Suprapubic skin (tissue), 4 donors: ENCODE results near the gene SNCG. TPM values are rescaled to one million over a fixed set of nuclear protein-coding genes. Genes with fewer than 3 reads are reported as not detected.
A peak's percentile ranks its signal among the peaks of the same experiment; 100 is the strongest.
"Not testable (repeated sequence)": the region's sequence is repeated elsewhere in the genome, so short reads cannot be mapped to it uniquely, and the experiment has no call there.

ENCODE experiments used
- DNase-seq, 2 donors: peaks; one replicate each; pipeline ENCODE4 v3.0.0-alpha.2; 2019; ENCODE audit warnings: low spot score in 2 of 2
- H3K27ac ChIP-seq: fragments of 200-600 bp; sonication (generic); one replicate; pipeline ENCODE4 v1.5.1; 2019
- H3K27me3 ChIP-seq: fragments of 200-600 bp; sonication (generic); one replicate; pipeline ENCODE4 v1.5.1; 2019
- H3K36me3 ChIP-seq: fragments of 200-600 bp; sonication (generic); one replicate; pipeline ENCODE4 v1.5.1; 2019
- H3K4me1 ChIP-seq: fragments of 200-600 bp; sonication (generic); one replicate; pipeline ENCODE4 v1.5.1; 2019
- H3K4me3 ChIP-seq: fragments of 200-600 bp; sonication (generic); one replicate; pipeline ENCODE4 v1.5.1; 2019; ENCODE audit warnings: mild to moderate bottlenecking
- H3K9me3 ChIP-seq: fragments of 200-600 bp; sonication (generic); one replicate; pipeline ENCODE4 v1.5.1; 2019
- EP300 ChIP-seq: sonication (generic); formaldehyde crosslinking; IDR thresholded peaks from one replicate; pipeline ENCODE4 v1.6.1; 2017; ENCODE audit warnings: antibody characterized with exemption
- POLR2A ChIP-seq, 2 donors: fragments of 450-650 bp; IDR thresholded peaks; one replicate each; pipeline ENCODE4 v1.6.1; 2017; ENCODE audit warnings: antibody characterized with exemption in 2 of 2, mild to moderate bottlenecking in 2 of 2, moderate library complexity in 2 of 2
- POLR2AphosphoS5 ChIP-seq, 3 donors: sonication (generic); formaldehyde crosslinking; IDR thresholded peaks; one replicate each; pipeline ENCODE4 v1.6.1; 2017; ENCODE audit warnings: antibody characterized with exemption in 3 of 3
- WGBS: methylation state at CpG from one replicate; pipeline ENCODE4 v1.1.5; 2018; 5-methylcytosine and 5-hydroxymethylcytosine counted together
- total RNA-seq, 4 donors: library from RNA; depleted of rRNA; stranded (reverse); fragments of >200 nt; gene quantifications; one replicate each; pipeline ENCODE4 v1.1.0, GENCODE V29; 2016
- TF ChIP-seq, protein P1 (sequence below), 2 donors: fragments of 200-600 bp in 1 of 2; fragments of 450-650 bp in 1 of 2; sonication (generic) in 1 of 2; IDR thresholded peaks; one replicate each; pipeline ENCODE4 v1.5.1; 2016 to 2019; ENCODE audit warnings: antibody characterized with exemption in 2 of 2, mild to moderate bottlenecking in 1 of 2, moderate library complexity in 1 of 2

SNCG gene
- total RNA-seq, 4 donors from 2014 or later, result 20.7 to 27.1 (median 24.6) TPM

DNA sequence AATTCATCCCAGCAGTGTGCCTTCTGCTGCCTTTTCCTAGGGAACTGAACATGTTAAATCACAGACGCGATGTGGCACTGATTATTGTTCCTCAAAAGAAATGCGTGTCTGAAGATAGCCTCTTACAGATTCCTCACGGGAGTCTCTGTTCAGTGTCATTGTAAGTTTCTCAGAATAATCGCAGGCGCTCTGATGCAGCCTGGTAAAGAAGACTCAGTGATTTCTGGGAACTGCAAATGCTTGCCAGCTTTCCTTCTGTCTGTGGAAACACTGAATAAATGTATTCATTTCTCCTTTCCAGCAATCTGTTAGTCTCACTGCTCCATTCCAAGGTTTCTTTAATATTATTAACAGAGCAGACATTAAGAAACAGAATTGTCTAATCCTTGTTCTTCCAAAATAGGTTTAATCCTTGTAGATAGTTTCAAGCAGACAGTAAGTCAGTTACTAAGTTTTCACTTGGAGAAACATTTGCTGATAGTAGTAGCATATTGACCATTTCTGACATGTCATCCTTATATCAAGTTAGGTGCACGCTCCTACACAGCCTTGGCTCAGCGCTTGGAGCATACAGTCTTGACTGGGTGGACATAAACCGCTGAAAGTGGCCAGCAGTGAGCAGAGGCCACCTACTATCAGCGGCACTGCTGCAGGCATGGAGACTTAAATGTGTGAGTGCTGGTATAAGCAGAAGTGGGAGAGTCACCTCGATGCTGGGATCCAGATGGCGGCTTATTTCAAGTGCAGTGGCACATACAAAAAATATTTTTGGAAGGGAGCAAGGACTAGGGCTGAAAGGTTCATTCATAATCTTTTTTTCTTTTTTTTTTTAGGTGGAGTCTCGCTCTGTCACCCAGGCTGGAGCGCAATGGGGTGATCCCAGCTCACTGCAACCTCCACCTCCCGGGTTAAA lies 28.7 kb upstream of the SNCG start:
- H3K27me3 ChIP-seq, result no peaks in the 10 kb centered on the region
- no peaks in the 10 kb centered on the region for H3K9me3 ChIP-seq
- H3K27ac ChIP-seq, result no peak overlapping the region
- peaks cover 12% of the 10 kb centered on the region for H3K36me3 ChIP-seq
- no peak for DNase-seq
- 81% methylated on average over 15 of the region's 15 CpGs for WGBS
- no peaks in the 10 kb centered on the region for H3K4me1 ChIP-seq
- TF ChIP-seq POLR2AphosphoS5 (IDR thresholded peaks at IDR 0.05), result no peak
- no peak for TF ChIP-seq EP300
- H3K4me3 ChIP-seq, result no peak overlapping the region

DNA sequence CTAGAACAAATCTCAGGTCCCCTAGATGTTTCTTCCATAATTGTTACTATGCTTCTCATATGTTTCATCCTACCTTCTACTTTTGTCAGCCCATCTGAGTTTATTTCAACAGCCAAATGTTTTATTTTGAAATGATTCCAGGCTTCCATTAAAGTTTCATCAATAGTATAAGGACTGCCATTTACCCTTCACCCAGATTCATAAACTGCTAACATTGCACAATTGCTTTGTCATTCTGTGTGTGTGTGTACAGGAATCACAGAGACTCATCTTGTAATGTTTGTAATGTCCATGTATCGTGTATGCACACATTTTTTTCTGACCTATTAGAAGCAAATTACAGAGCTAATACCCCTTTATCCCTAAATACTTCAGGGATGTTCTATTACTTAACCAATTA lies 26.5 kb upstream of the SNCG start:
- Histone ChIP-seq H3K27ac (no peak overlapping the region), H3K36me3 (peaks cover 12% of the 10 kb centered on the region)

DNA sequence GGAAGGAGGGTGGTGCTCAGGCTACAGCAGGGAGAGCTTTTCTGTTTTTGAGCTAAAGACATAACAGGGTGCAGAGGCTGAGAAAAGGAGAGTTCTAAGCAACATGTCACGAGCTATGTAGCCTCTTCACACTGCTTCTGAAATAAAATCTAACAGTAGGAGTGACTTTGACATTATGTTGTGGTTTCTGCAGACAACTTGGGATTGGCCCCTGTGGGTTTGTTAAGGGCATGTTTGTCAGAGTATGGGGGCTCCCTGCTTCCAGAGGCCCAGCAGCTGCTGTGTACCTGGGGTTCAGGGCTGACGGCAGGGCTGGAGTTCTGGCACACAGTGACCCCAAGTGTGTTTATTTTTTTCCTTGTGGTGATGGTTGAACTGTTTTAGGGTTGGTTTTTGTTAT lies 25.7 kb upstream of the SNCG start:
- Histone ChIP-seq H3K27me3 (no peaks in the 10 kb centered on the region), H3K36me3 (peaks cover 14% of the 10 kb centered on the region), H3K4me3 (no peak overlapping the region), H3K9me3 (no peaks in the 10 kb centered on the region), H3K4me1 (no peaks in the 10 kb centered on the region), H3K27ac (no peak overlapping the region)
- no peak for DNase-seq
- 92% methylated on average over 2 of the region's 2 CpGs for WGBS
- no peak for TF ChIP-seq POLR2A (IDR thresholded peaks at IDR 0.05)
- TF ChIP-seq, protein P1, sequence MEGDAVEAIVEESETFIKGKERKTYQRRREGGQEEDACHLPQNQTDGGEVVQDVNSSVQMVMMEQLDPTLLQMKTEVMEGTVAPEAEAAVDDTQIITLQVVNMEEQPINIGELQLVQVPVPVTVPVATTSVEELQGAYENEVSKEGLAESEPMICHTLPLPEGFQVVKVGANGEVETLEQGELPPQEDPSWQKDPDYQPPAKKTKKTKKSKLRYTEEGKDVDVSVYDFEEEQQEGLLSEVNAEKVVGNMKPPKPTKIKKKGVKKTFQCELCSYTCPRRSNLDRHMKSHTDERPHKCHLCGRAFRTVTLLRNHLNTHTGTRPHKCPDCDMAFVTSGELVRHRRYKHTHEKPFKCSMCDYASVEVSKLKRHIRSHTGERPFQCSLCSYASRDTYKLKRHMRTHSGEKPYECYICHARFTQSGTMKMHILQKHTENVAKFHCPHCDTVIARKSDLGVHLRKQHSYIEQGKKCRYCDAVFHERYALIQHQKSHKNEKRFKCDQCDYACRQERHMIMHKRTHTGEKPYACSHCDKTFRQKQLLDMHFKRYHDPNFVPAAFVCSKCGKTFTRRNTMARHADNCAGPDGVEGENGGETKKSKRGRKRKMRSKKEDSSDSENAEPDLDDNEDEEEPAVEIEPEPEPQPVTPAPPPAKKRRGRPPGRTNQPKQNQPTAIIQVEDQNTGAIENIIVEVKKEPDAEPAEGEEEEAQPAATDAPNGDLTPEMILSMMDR (IDR thresholded peaks at IDR 0.05), result no peak
- no peak for TF ChIP-seq POLR2AphosphoS5 (IDR thresholded peaks at IDR 0.05)
- TF ChIP-seq EP300, result no peak

More for the DNA sequence above, 26.5 kb upstream of the SNCG start:
- DNase-seq, result no peak
- WGBS, result 80% methylated on average over 1 of the region's 1 CpG
- Histone ChIP-seq H3K4me1 (no peaks in the 10 kb centered on the region), H3K4me3 (no peak overlapping the region), H3K9me3 (no peaks in the 10 kb centered on the region), H3K27me3 (no peaks in the 10 kb centered on the region)
- TF ChIP-seq POLR2A (IDR thresholded peaks at IDR 0.05), result no peak
- TF ChIP-seq, protein P1 (IDR thresholded peaks at IDR 0.05), result no peak
- no peak for TF ChIP-seq POLR2AphosphoS5 (IDR thresholded peaks at IDR 0.05)
- no peak for TF ChIP-seq EP300

DNA sequence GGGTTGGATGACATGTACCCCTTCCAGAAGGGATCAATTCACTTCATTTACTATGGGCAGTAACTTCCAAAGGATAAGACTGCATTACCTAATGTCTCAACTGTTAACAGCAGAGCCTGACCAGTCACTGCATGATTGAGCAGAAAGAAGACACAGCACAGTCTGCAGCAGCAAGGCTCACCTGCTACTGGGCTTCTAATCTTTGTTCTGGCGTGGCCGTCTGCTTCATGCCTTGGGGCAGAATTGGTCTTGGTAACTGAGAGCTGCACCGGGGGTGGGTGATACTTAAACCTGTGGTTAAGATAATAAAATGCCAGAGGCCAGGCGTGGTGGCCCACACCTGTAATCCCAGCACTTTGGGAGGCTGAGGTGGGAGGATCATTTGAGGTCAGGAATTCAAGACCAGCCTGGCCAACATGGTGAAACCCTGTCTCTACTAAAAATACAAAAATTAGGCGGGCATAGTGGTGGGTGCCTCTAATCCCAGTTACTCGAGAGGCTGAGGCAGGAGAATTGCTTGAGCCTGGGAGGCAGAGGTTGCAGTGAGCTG lies 24.2 kb upstream of the SNCG start:
- H3K36me3 ChIP-seq, result peaks cover 14% of the 10 kb centered on the region
- H3K27me3 ChIP-seq, H3K4me1 ChIP-seq, H3K27ac ChIP-seq, H3K4me3 ChIP-seq, H3K9me3 ChIP-seq: not testable (repeated sequence)
- 93% methylated on average over 4 of the region's 6 CpGs for WGBS
- peak in 1 of 2 donors; percentile 70 for DNase-seq

DNA sequence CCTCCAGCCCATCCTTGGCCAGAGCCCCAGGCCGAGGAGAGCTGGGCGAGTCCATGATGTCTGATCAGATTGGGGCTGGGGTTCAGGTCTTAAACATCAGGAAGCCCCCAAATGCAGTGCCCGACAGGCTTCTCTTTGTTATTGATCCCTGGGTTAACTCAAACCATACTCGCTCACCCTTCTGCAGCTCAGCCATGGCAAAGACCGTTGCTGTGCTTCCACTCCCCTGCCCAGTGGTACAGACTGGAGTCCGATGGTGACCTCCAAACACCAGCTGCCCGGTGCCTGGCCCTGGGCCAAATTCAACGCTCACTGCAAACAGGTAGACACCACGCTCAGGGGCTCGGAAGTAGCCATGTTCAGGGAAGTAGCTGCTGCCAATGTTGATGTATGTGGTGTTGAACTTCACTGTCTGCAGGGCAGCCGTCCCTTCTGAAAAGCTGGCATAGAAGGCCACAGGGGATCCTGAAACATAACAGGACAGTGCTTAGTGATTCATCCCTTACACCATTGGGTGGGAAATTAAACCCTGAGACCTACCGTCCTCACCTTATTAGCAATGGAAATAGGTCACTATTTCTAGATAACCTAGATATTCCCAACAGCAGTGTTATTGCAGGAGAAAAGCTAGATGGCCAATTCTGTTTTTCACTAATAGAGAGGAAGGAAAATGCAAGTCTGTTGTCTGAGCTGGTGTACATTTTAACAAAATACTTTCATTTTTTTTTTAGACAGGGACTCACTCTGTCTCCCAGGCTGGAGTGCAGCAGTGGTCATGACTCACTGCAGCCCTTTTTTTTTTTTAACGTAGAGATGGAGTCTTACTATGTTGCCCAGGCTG lies 21.5 kb upstream of the SNCG start:
- H3K36me3 ChIP-seq, result peaks cover 2% of the 10 kb centered on the region
- H3K27me3 ChIP-seq, result no peaks in the 10 kb centered on the region
- H3K4me1 ChIP-seq, result peaks cover 3% of the 10 kb centered on the region
- 81% methylated on average over 13 of the region's 13 CpGs for WGBS
- DNase-seq, result peak in 1 of 2 donors; percentile 75
- H3K9me3 ChIP-seq, result no peaks in the 10 kb centered on the region
- no peak overlapping the region for H3K4me3 ChIP-seq
- TF ChIP-seq EP300, result no peak
- TF ChIP-seq POLR2AphosphoS5 (IDR thresholded peaks at IDR 0.05), result no peak
- TF ChIP-seq, protein P1 (IDR thresholded peaks at IDR 0.05), result no peak
- no peak for TF ChIP-seq POLR2A (IDR thresholded peaks at IDR 0.05)
- no peak overlapping the region for H3K27ac ChIP-seq
